Measurements from ENCODE around the gene FOXA3. TPM values are rescaled to one million over a fixed set of nuclear protein-coding genes. Genes with fewer than 3 reads are reported as not detected.

FOXA3 gene
- total RNA-seq (not detected), polyA plus RNA-seq (under 1 TPM in 1 of 2 donors, not detected in 1; 0.07 TPM)
- long read RNA-seq, donor 1, result 0 reads
- long read RNA-seq, donor 2, result 0 reads
- long read RNA-seq, donor 3, result 0 reads

GRCh38 chr19:45863840-45864628 is at the start of gene FOXA3:
Gene FOXA3 (plus strand): TSS chr19:45864326. CDS start chr19:45864457, 131 bp downstream.
- Histone ChIP-seq H3K4me1 (peaks cover 0 to 28% (median 21%) of the 10 kb centered on the region in 12 donors), H3K36me3 (peaks cover 0 to 22% (median 14%) of the 10 kb centered on the region in 9 donors), H3K27me3 (peaks cover 8 to 27% (median 16%) of the 10 kb centered on the region in 9 donors), H3K4me3 (peak within 1 kb of the TSS; percentile 7 to 98 (median 92)), H3K9me3 (no peaks in the 10 kb centered on the region), H3K27ac (peak within 1 kb of the TSS in 3 of 12 donors; percentile 91 to 96 (median 94))
- TF ChIP-seq CTCF (IDR thresholded peaks at IDR 0.05) (peak; percentile 47 to 74 (median 58)), POLR2A (IDR thresholded peaks at IDR 0.05) (no peak)
- ATAC-seq, result peak in 3 of 4 donors; percentile 10 to 39 (median 31)
- peak in 4 of 5 donors; percentile 37 to 77 (median 47) for DNase-seq
- intact Hi-C loops (cut with DNase I), result loop anchor here in 4 of 10 donors (1.0 to 5.0 kb wide), 3 partner anchors 19 to 153 kb away; partner anchors contain the start of gene IRF2BP1 (in 3 of the 4)
- WGBS, 4 donors, result 2 to 12% (median 3%) methylated on average over 16 to 71 of the region's 71 CpGs

- WGBS, 4 donors, result 11 to 15% (median 12%) methylated on average over 21 to 40 of the region's 40 CpGs
- peak within 1 kb of the TSS in 4 of 12 donors; percentile 2 to 45 (median 14) for H3K27ac ChIP-seq
- no peaks in the 10 kb centered on the region for H3K9me3 ChIP-seq
- DNase-seq (no peak), ATAC-seq (no peak)
- TF ChIP-seq POLR2A (IDR thresholded peaks at IDR 0.05) (no peak), CTCF (IDR thresholded peaks at IDR 0.05) (no peak)
- peak within 1 kb of the TSS; percentile 10 to 59 (median 50) for H3K4me3 ChIP-seq
- H3K4me1 ChIP-seq, result peaks cover 0 to 33% (median 13%) of the 10 kb centered on the region in 12 donors
- intact Hi-C loops (cut with DNase I), result loop anchor here in 3 of 10 donors (5.0 kb wide), 1 partner anchor 67 kb away; no protein-coding TSS in a partner anchor
- peaks cover 0 to 17% (median 0%) of the 10 kb centered on the region in 9 donors for H3K27me3 ChIP-seq
- peaks cover 0 to 6% (median 2%) of the 10 kb centered on the region in 9 donors for H3K36me3 ChIP-seq
Measured at GRCh38 chr19:45814851-45815480, 49.2 kb upstream of the FOXA3 start, which contains the start of gene RSPH6A. Gene RSPH6A (minus strand): TSS chr19:45815308. CDS start chr19:45815176, 132 bp downstream.

- DNase-seq, result peak in 3 of 5 donors; percentile 36 to 55 (median 45)
- intact Hi-C loops (cut with DNase I), result loop anchor here in 3 of 10 donors (5.0 kb wide), 1 partner anchor 67 kb away; no protein-coding TSS in a partner anchor
Measured at GRCh38 chr19:45815481-45816216, 48.5 kb upstream of the FOXA3 start.

More at GRCh38 chr19:45815481-45816216, 48.5 kb upstream of the FOXA3 start:
- WGBS, 4 donors, result 5 to 11% (median 8%) methylated on average over 19 to 44 of the region's 44 CpGs
- Histone ChIP-seq H3K4me1 (peaks cover 0 to 33% (median 13%) of the 10 kb centered on the region in 12 donors), H3K9me3 (no peaks in the 10 kb centered on the region), H3K36me3 (peaks cover 0 to 13% (median 8%) of the 10 kb centered on the region in 9 donors), H3K27ac (peak overlapping the region in 4 of 12 donors; percentile 2 to 45 (median 14)), H3K4me3 (peak overlapping the region; percentile 10 to 59 (median 50)), H3K27me3 (peaks cover 0 to 17% (median 0%) of the 10 kb centered on the region in 9 donors)
- TF ChIP-seq CTCF (IDR thresholded peaks at IDR 0.05), result no peak
- no peak for TF ChIP-seq POLR2A (IDR thresholded peaks at IDR 0.05)
- peak; percentile 5 to 29 (median 16) for ATAC-seq
